Natural killer cell (primary cell): ENCODE measurements around the gene METRN. TPM values are rescaled to one million over a fixed set of nuclear protein-coding genes. Genes with fewer than 3 reads are reported as not detected.

Experiments
- ATAC-seq, 3 donors: fragments of 150-1000 bp in 2 of 3; fragments of 200-7000 bp in 1 of 3; cut with Tn5 transposase; 1 replicate in 1 of 3; 2 replicates in 2 of 3; pipeline ENCODE4 v1.10.0; 2021; ENCODE audit warnings: mild to moderate bottlenecking in 2 of 3, moderate library complexity in 2 of 3
- DNase-seq, 2 donors: peaks; one replicate each; pipeline versions ENCODE4 v3.0.0 to v3.0.0-alpha.2; 2013 to 2021; ENCODE audit warnings: mixed read lengths in 1 of 2
- H3K27ac ChIP-seq: one replicate; pipeline ENCODE4 v1.5.1; 2013; ENCODE audit warnings: mild to moderate bottlenecking, low read length
- H3K27me3 ChIP-seq: one replicate; pipeline ENCODE4 v1.6.1; 2013; ENCODE audit warnings: low read length; ENCODE audit not compliant: control insufficient read depth, insufficient read depth
- H3K36me3 ChIP-seq: one replicate; pipeline ENCODE4 v1.6.1; 2013; ENCODE audit warnings: low read length; ENCODE audit not compliant: control insufficient read depth, insufficient read depth
- H3K4me1 ChIP-seq: one replicate; pipeline ENCODE4 v1.6.1; 2013; ENCODE audit warnings: low read length; ENCODE audit not compliant: control insufficient read depth, insufficient read depth
- H3K4me3 ChIP-seq: one replicate; pipeline ENCODE4 v1.5.1; 2013; ENCODE audit warnings: low read length
- H3K9me3 ChIP-seq: one replicate; pipeline ENCODE4 v1.6.1; 2013; ENCODE audit warnings: low read length; ENCODE audit not compliant: control insufficient read depth, insufficient read depth
- H3K27ac Mint-ChIP-seq, 2 donors: one replicate each; pipeline ENCODE4 v1.8.0; 2022; ENCODE audit warnings: mild to moderate bottlenecking in 2 of 2, mixed read lengths in 2 of 2, moderate library complexity in 1 of 2
- H3K27me3 Mint-ChIP-seq, 2 donors: one replicate each; pipeline ENCODE4 v1.8.0; 2022; ENCODE audit warnings: low read depth in 2 of 2, mixed read lengths in 2 of 2
- H3K36me3 Mint-ChIP-seq: one replicate; pipeline ENCODE4 v1.8.0; 2022; ENCODE audit warnings: mixed read lengths
- H3K4me1 Mint-ChIP-seq, 2 donors: one replicate each; pipeline ENCODE4 v1.8.0; 2022; ENCODE audit warnings: mixed read lengths in 2 of 2
- H3K4me3 Mint-ChIP-seq: one replicate; pipeline ENCODE4 v1.8.0; 2022; ENCODE audit warnings: mild to moderate bottlenecking, moderate library complexity, mixed read lengths
- H3K9me3 Mint-ChIP-seq, 2 donors: one replicate each; pipeline ENCODE4 v1.8.0; 2022; ENCODE audit warnings: mixed read lengths in 2 of 2
- CTCF ChIP-seq: fragments of 200-600 bp; IDR thresholded peaks from one replicate; pipeline ENCODE4 v1.8.0; 2022; ENCODE audit warnings: antibody characterized with exemption
- WGBS: methylation state at CpG from one replicate; pipeline ENCODE4 v1.1.7; 2013; ENCODE audit warnings: missing lambda C conversion rate; ENCODE audit not compliant: insufficient coverage; 5-methylcytosine and 5-hydroxymethylcytosine counted together
- intact Hi-C: fragments of 100-400 bp; cut with micrococcal nuclease; formaldehyde crosslinking; loops from one replicate; pipeline ENCODE4 v1.14.2; 2022
- total RNA-seq, 4 donors: library from RNA; stranded (reverse); fragments of 120-200 nt in 1 of 4; gene quantifications; one replicate each; pipeline versions ENCODE4 v1.2.3 to v1.2.4, GENCODE V29; 2013 to 2022

The METRN gene
- total RNA-seq, 3 donors from 2014 or later (not counting 1 experiment from before 2014, with no cell fraction given), result 11.8 to 16.6 (median 14.3) TPM

DNA sequence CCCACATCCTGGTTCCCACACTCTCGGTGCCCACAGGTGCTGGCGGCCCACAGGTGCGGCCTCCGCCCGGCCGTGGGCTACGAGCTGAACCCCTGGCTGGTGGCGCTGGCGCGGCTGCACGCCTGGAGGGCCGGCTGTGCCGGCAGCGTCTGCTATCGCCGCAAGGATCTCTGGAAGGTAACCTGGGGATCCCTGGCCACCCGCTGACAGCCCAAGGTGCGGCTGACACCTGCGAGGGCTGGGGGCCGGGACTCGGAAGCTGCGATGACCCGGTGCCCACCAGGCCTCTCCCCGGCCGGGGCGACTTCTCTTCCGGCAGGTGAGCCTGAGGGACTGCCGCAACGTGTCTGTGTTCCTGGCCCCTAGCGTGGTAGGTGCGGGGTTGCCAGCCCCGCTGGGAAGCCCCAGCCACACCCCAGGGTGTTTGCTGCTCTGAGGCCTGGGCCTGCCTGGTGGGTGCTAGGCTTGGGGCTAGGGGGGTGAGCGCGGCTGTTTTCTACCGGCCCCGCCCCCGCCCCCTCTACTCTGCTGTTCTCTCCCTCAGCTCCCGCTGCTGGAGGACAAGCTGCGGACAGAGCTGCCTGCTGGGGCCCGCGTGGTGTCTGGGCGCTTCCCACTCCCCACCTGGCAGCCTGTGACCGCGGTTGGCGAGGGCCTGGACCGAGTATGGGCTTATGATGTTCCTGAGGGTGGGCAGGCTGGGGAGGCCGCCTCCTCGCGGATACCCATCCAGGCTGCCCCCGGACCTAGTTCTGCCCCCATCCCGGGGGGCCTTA is 7.0 kb downstream of the METRN start:
- WGBS, result 66% methylated on average over 51 of the region's 51 CpGs
- H3K4me1 ChIP-seq, result peaks cover 47% of the 10 kb centered on the region
- peak overlapping the region; percentile 14 for H3K4me3 ChIP-seq
- no peak for TF ChIP-seq CTCF
- H3K9me3 ChIP-seq, result no peaks in the 10 kb centered on the region
- H3K4me3 Mint-ChIP-seq, result peak overlapping the region; percentile 82
- peak in 1 of 2 donors; percentile 71 for DNase-seq
- H3K27ac Mint-ChIP-seq, result peak overlapping the region; percentile 34 to 44
- H3K27me3 Mint-ChIP-seq, result no peaks in the 10 kb centered on the region
- H3K27ac ChIP-seq, result peak overlapping the region; percentile 36
- H3K36me3 Mint-ChIP-seq, result no peaks in the 10 kb centered on the region
- no peaks in the 10 kb centered on the region for H3K36me3 ChIP-seq
- H3K4me1 Mint-ChIP-seq, result peaks cover 0 to 23% of the 10 kb centered on the region in 2 donors
- H3K9me3 Mint-ChIP-seq, result no peaks in the 10 kb centered on the region
- intact Hi-C loops, result no loop called here
- ATAC-seq, result no peak
- no peaks in the 10 kb centered on the region for H3K27me3 ChIP-seq

DNA sequence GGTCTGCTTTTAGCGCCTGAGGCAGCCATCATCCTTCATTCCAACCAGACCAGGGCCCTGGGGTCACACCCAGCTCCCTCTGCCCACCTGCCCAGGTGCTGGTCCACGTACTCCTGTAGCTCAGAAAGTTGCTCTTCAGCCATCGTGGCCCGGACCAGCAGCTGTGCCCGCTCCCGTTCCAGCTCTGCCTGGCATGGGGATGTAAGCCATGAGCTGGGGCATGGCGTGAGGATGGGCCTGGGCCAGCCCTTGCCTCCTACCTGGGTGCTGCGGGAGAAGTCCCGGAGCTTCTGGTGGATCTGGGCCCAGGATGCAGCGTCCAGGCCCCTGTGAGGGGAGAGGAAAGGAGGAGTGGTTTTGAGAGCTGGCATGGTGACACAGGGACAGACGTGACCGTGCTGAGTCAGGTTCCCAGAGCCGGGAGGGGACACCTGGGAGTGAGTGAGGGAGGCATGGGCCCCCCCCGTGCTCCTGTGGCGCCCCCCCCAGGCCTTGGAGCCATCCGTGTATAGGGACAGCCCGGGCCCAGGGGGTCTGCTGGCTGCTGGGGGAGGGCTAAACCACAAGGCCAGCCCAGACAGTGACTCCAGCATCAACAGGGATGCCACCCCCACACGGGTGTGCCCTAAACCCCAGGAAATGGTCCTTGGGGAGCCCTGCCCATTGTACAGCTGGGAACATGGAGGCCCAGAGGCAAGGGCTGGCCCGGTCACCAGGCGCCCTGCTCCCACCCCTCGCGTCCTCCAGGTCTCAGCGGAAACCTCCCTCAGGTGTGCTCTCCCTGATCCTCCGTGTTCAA is 8.1 kb downstream of the METRN start:
- Mint-ChIP-seq H3K27me3 (no peaks in the 10 kb centered on the region), H3K4me3 (peak overlapping the region; percentile 82), H3K9me3 (no peaks in the 10 kb centered on the region), H3K27ac (peak overlapping the region; percentile 44 to 48), H3K4me1 (peaks cover 0 to 23% of the 10 kb centered on the region in 2 donors), H3K36me3 (no peaks in the 10 kb centered on the region)
- H3K36me3 ChIP-seq, result no peaks in the 10 kb centered on the region
- ATAC-seq, result no peak
- no peak for DNase-seq
- TF ChIP-seq CTCF, result no peak
- intact Hi-C loops, result no loop called here
- peaks cover 55% of the 10 kb centered on the region for H3K4me1 ChIP-seq
- no peak overlapping the region for H3K4me3 ChIP-seq
- WGBS, result 87% methylated on average over 24 of the region's 24 CpGs
- H3K9me3 ChIP-seq, result no peaks in the 10 kb centered on the region
- H3K27ac ChIP-seq, result no peak overlapping the region
- no peaks in the 10 kb centered on the region for H3K27me3 ChIP-seq

GRCh38 chr16:723695-724094 is 8.8 kb downstream of the METRN start:
- Histone ChIP-seq H3K9me3 (no peaks in the 10 kb centered on the region), H3K4me3 (no peak overlapping the region), H3K4me1 (peaks cover 59% of the 10 kb centered on the region), H3K36me3 (no peaks in the 10 kb centered on the region), H3K27me3 (no peaks in the 10 kb centered on the region), H3K27ac (no peak overlapping the region)
- no peak for ATAC-seq
- intact Hi-C loops, result no loop called here
- Mint-ChIP-seq H3K4me1 (peaks cover 0 to 23% of the 10 kb centered on the region in 2 donors), H3K27ac (no peak overlapping the region), H3K4me3 (no peak overlapping the region), H3K9me3 (no peaks in the 10 kb centered on the region), H3K27me3 (no peaks in the 10 kb centered on the region), H3K36me3 (no peaks in the 10 kb centered on the region)
- WGBS, result 80% methylated on average over 9 of the region's 9 CpGs
- no peak for TF ChIP-seq CTCF
- no peak for DNase-seq
